ENCODE results near the gene ITLN2.
"Not testable (repeated sequence)": the region's sequence is repeated elsewhere in the genome, so short reads cannot be mapped to it uniquely, and the experiment has no call there.

Gene ITLN2

DNA sequence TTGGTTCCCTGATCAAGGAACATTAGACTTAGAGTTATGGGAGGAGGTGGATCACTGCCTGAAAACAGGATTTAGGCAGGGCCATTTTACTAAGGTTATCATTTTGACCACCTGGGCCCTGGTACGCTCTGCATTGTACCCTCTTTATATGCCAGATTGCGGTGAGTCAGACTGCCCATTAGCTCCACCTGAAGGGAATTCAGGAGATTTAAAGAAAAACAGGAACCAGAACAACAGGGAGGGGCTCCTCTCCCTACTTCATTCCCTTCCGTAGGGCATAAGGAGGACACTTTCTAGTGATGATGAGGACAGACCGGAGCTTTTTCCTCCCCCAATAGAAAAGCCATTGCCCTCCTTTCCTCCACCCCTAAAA, 49.0 kb downstream of the ITLN2 start:
- Histone ChIP-seq H3K36me3 (ENCODE audit: control insufficient read depth in 2 of 2, insufficient read depth in 1 of 2, low read length in 2 of 2) (no peaks in the 10 kb centered on the region), H3K9me3 (ENCODE audit: control insufficient read depth, insufficient read depth, low read depth, low read length) (no peaks in the 10 kb centered on the region), H3K27ac (ENCODE audit: extremely low read depth, low read depth, low read length) (no peak overlapping the region), H3K4me3 (ENCODE audit: low read depth, low read length) (no peak overlapping the region), H3K4me1 (ENCODE audit: control insufficient read depth, insufficient read depth, low read length) (no peaks in the 10 kb centered on the region)
- ChIA-PET CTCF (interaction anchor here (0.9 to 1.9 kb wide), 3 partner anchors 9 to 70 kb away, joined by 3 to 4 read pairs (median 3); partner anchors contain the start of gene ITLN2), POLR2A (no interaction called here)
- TF ChIP-seq, protein P1, sequence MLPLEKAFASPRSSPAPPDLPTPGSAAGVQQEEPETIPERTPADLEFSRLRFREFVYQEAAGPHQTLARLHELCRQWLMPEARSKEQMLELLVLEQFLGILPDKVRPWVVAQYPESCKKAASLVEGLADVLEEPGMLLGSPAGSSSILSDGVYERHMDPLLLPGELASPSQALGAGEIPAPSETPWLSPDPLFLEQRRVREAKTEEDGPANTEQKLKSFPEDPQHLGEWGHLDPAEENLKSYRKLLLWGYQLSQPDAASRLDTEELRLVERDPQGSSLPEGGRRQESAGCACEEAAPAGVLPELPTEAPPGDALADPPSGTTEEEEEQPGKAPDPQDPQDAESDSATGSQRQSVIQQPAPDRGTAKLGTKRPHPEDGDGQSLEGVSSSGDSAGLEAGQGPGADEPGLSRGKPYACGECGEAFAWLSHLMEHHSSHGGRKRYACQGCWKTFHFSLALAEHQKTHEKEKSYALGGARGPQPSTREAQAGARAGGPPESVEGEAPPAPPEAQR (tag by site-specific recombination; IDR thresholded peaks at IDR 0.05): no peak
- TF ChIP-seq ZNF701 (tag by site-specific recombination; IDR thresholded peaks at IDR 0.05) (no peak), ZNF391 (tag by site-specific recombination; IDR thresholded peaks at IDR 0.05; ENCODE audit: borderline replicate concordance, low read depth) (no peak), ZNF24 (tag by site-specific recombination; IDR thresholded peaks at IDR 0.05) (no peak), BCL11B (tag by site-specific recombination; IDR thresholded peaks at IDR 0.05; ENCODE audit: low read depth) (no peak), ZNF791 (tag by site-specific recombination; IDR thresholded peaks at IDR 0.05) (no peak), ZNF558 (tag by site-specific recombination; IDR thresholded peaks at IDR 0.05) (no peak), ZNF623 (tag by site-specific recombination; IDR thresholded peaks at IDR 0.05) (no peak), PRDM1 (tag by site-specific recombination; IDR thresholded peaks at IDR 0.05) (no peak), ZNF530 (tag by site-specific recombination; IDR thresholded peaks at IDR 0.05; ENCODE audit: low read depth) (no peak), ZSCAN30 (tag by site-specific recombination; IDR thresholded peaks at IDR 0.05) (no peak), ZNF174 (tag by site-specific recombination; IDR thresholded peaks at IDR 0.05) (no peak), ZNF596 (tag by site-specific recombination; IDR thresholded peaks at IDR 0.05) (no peak), SP2 (tag by site-specific recombination; IDR thresholded peaks at IDR 0.05) (no peak)
- TF ChIP-seq, protein P2, sequence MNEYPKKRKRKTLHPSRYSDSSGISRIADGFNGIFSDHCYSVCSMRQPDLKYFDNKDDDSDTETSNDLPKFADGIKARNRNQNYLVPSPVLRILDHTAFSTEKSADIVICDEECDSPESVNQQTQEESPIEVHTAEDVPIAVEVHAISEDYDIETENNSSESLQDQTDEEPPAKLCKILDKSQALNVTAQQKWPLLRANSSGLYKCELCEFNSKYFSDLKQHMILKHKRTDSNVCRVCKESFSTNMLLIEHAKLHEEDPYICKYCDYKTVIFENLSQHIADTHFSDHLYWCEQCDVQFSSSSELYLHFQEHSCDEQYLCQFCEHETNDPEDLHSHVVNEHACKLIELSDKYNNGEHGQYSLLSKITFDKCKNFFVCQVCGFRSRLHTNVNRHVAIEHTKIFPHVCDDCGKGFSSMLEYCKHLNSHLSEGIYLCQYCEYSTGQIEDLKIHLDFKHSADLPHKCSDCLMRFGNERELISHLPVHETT (tag by site-specific recombination; IDR thresholded peaks at IDR 0.05): no peak
- TF ChIP-seq, protein P3, sequence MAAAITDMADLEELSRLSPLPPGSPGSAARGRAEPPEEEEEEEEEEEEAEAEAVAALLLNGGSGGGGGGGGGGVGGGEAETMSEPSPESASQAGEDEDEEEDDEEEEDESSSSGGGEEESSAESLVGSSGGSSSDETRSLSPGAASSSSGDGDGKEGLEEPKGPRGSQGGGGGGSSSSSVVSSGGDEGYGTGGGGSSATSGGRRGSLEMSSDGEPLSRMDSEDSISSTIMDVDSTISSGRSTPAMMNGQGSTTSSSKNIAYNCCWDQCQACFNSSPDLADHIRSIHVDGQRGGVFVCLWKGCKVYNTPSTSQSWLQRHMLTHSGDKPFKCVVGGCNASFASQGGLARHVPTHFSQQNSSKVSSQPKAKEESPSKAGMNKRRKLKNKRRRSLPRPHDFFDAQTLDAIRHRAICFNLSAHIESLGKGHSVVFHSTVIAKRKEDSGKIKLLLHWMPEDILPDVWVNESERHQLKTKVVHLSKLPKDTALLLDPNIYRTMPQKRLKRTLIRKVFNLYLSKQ (tag by site-specific recombination; IDR thresholded peaks at IDR 0.05; ENCODE audit: borderline replicate concordance): no peak
- TF ChIP-seq, protein P4, sequence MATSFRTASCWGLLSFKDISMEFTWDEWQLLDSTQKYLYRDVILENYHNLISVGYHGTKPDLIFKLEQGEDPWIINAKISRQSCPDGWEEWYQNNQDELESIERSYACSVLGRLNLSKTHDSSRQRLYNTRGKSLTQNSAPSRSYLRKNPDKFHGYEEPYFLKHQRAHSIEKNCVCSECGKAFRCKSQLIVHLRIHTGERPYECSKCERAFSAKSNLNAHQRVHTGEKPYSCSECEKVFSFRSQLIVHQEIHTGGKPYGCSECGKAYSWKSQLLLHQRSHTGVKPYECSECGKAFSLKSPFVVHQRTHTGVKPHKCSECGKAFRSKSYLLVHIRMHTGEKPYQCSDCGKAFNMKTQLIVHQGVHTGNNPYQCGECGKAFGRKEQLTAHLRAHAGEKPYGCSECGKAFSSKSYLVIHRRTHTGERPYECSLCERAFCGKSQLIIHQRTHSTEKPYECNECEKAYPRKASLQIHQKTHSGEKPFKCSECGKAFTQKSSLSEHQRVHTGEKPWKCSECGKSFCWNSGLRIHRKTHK (tag by site-specific recombination; IDR thresholded peaks at IDR 0.05): no peak

DNA sequence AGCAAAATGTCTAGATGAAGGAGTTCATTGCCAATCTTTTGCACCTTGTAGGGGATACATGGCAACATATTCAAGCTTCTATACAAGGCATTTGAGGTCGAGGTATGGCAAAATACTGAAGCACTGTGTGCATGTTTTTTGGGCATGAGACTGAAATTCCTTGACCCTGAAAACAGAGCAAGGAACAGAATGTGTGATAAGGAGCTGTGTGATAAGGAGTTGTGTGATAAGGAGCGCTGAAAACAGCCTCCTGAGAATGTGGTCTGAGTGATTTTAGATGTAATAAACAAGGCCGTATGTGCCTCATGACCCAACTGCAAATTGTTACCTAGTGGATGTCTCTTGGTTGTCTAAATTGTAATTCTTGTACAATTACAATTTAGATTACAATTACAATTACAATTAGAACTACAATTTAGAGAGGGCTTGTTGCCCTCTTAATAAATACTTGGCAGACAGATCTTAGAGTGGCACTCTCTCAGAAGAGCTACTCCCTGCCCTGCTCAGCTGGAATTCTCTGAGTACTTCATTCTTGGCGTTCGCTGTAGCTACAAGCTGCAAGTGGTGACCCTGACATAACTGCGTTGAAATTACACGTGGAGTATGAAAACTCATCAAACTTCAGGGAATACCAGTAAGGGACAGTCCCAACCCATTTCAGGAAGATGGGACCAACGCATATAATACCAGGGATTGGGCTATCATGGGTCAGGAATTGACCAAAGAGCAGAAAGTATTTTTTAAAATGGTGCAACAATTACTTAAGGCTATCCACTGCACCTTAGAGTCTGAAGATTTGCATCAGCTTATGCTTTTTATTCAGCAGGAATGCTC, 49.6 kb downstream of the ITLN2 start:
- TF ChIP-seq, protein P5, sequence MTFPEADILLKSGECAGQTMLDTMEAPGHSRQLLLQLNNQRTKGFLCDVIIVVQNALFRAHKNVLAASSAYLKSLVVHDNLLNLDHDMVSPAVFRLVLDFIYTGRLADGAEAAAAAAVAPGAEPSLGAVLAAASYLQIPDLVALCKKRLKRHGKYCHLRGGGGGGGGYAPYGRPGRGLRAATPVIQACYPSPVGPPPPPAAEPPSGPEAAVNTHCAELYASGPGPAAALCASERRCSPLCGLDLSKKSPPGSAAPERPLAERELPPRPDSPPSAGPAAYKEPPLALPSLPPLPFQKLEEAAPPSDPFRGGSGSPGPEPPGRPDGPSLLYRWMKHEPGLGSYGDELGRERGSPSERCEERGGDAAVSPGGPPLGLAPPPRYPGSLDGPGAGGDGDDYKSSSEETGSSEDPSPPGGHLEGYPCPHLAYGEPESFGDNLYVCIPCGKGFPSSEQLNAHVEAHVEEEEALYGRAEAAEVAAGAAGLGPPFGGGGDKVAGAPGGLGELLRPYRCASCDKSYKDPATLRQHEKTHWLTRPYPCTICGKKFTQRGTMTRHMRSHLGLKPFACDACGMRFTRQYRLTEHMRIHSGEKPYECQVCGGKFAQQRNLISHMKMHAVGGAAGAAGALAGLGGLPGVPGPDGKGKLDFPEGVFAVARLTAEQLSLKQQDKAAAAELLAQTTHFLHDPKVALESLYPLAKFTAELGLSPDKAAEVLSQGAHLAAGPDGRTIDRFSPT (tag by site-specific recombination; IDR thresholded peaks at IDR 0.05): no peak
- TF ChIP-seq ZNF560 (tag by site-specific recombination; IDR thresholded peaks at IDR 0.05; ENCODE audit: borderline replicate concordance): no peak
- no peak for TF ChIP-seq ZNF223 (tag by site-specific recombination; IDR thresholded peaks at IDR 0.05)
- H3K9me3 ChIP-seq (ENCODE audit: control insufficient read depth, insufficient read depth, low read depth, low read length): no peaks in the 10 kb centered on the region
- H3K27ac ChIP-seq (ENCODE audit: extremely low read depth, low read depth, low read length): no peak overlapping the region
- no peaks in the 10 kb centered on the region for H3K36me3 ChIP-seq (ENCODE audit: control insufficient read depth in 2 of 2, insufficient read depth in 1 of 2, low read length in 2 of 2)
- H3K4me1 ChIP-seq (ENCODE audit: control insufficient read depth, insufficient read depth, low read length): no peaks in the 10 kb centered on the region
- H3K4me3 ChIP-seq (ENCODE audit: low read depth, low read length): no peak overlapping the region
- ChIA-PET POLR2A (no interaction called here), CTCF (interaction anchor here (0.9 to 1.0 kb wide), 4 partner anchors 10 to 230 kb away, joined by 3 to 4 read pairs (median 4); no protein-coding TSS in a partner anchor)

DNA sequence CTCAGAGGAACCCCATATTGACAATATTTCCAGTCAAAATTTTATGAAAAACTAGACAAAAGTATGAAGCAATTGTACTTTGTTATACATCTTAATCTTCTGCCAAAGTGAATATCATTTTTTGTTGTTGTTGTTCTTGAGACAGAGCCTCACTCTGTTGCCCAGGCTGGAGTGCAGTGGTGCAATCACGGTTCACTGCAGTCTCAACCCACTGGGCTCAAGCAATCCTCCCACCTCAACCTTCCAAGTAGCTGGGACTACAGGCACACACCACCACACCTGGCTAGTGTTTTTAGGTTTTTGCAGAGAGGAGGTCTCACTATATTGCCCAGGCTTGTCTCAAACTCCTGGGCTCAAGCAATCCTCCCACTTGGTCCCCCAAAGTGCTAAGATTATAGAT, 52.4 kb downstream of the ITLN2 start:
- H3K36me3 ChIP-seq (ENCODE audit: control insufficient read depth in 2 of 2, insufficient read depth in 1 of 2, low read length in 2 of 2); H3K4me1 ChIP-seq (ENCODE audit: control insufficient read depth, insufficient read depth, low read length); CTCF ChIA-PET; H3K27ac ChIP-seq (ENCODE audit: extremely low read depth, low read depth, low read length); H3K9me3 ChIP-seq (ENCODE audit: control insufficient read depth, insufficient read depth, low read depth, low read length); H3K4me3 ChIP-seq (ENCODE audit: low read depth, low read length); POLR2A ChIA-PET: not testable (repeated sequence)
